Thyroid gland (tissue), 4 donors: Measurements from ENCODE around the gene TM2D3. TPM values are rescaled to one million over a fixed set of nuclear protein-coding genes. Genes with fewer than 3 reads are reported as not detected.
"Not testable (repeated sequence)": the region's sequence is repeated elsewhere in the genome, so short reads cannot be mapped to it uniquely, and the experiment has no call there.

Experiments used
- DNase-seq, 2 donors: peaks; one replicate each; pipeline ENCODE4 v3.0.0-alpha.2; 2019
- H3K27ac ChIP-seq, 3 donors: fragments of 200-600 bp; sonication (generic); 1 replicate in 2 of 3; 2 replicates in 1 of 3; pipeline ENCODE4 v1.5.1; 2016 to 2019; ENCODE audit warnings: mild to moderate bottlenecking in 1 of 3, moderate library complexity in 1 of 3
- H3K27me3 ChIP-seq: fragments of 200-600 bp; sonication (generic); one replicate; pipeline ENCODE4 v1.5.1; 2019
- H3K36me3 ChIP-seq, 2 donors: fragments of 200-600 bp; sonication (generic); one replicate each; pipeline ENCODE4 v1.5.1; 2016 to 2019
- H3K4me1 ChIP-seq, 2 donors: fragments of 200-600 bp; sonication (generic); one replicate each; pipeline ENCODE4 v1.5.1; 2017 to 2019
- H3K4me3 ChIP-seq, 3 donors: fragments of 200-600 bp; sonication (generic); replicated peaks in 1 of 3; 1 replicate in 2 of 3; 2 replicates in 1 of 3; pipeline ENCODE4 v1.5.1; 2016; ENCODE audit warnings: mild to moderate bottlenecking in 1 of 3
- H3K9me3 ChIP-seq: fragments of 200-600 bp; sonication (generic); one replicate; pipeline ENCODE4 v1.5.1; 2017
- CTCF ChIP-seq, 6 experiments: fragments of 200-600 bp in 3 of 6; fragments of 450-650 bp in 3 of 6; sonication (generic) in 3 of 6; IDR thresholded peaks; one replicate each; pipeline ENCODE4 v1.5.1; 2016 to 2019; ENCODE audit warnings: antibody characterized with exemption in 6 of 6, mild to moderate bottlenecking in 2 of 6, inconsistent platforms in 1 of 6, moderate library complexity in 1 of 6
- POLR2A ChIP-seq, 2 donors: fragments of 450-650 bp; IDR thresholded peaks; one replicate each; pipeline ENCODE4 v1.6.1; 2017; ENCODE audit warnings: antibody characterized with exemption in 2 of 2, mild to moderate bottlenecking in 2 of 2, moderate library complexity in 1 of 2
- WGBS, 2 donors: methylation state at CpG; one replicate each; pipeline ENCODE4 v1.1.5; 2017; 5-methylcytosine and 5-hydroxymethylcytosine counted together
- intact Hi-C: fragments of 100-400 bp; cut with DNase I; formaldehyde crosslinking; loops from one replicate; pipeline ENCODE4 v1.15.1; 2023
- total RNA-seq, 4 donors: library from RNA; depleted of rRNA; stranded (reverse); fragments of >200 nt; gene quantifications; one replicate each; pipeline ENCODE4 v1.2.3, GENCODE V29; 2016

Gene TM2D3
- total RNA-seq, 4 donors from 2014 or later = 54.8 to 92.5 (median 71.5) TPM

DNA sequence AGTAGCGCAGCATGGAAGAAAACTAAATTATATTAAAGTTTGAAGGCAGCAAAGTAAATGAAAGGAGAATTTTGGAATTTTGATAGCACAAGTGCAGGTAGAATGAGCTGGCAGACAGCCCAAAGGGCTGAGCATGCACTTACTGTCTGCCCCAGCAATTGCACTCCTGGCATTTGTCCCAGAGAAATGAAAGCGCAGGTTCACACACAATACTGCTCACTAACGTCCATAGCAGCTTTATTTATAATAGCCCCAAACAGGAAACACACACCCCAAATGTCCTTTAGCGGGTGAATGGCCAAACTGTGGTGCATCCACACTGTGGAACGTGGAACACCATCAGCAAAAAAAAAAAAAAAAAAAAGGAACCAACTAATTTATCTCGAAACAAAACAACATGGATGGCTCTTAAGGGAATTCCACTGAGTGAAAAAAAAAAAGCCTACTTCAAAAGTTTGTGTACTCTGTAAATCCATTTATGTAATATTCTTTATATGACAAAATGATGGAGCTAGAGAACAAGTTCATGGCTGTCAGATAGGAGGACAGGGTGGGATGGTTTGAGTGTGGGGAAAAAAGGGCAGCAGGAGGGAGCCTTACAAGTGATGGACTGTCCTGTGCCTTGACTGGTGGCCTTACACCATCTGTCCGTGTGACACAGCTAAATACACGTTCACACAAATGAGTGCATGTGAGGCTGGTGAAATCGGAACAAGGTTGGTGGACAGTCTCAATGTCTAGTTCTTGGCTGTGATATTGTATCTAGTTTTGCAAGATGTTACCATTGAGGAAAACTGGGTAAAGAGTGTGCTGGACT lies 6.0 kb upstream of the TM2D3 start:
- peak; percentile 93 to 94 for DNase-seq
- 24 to 36% methylated on average over 9 of the region's 9 CpGs for WGBS, 2 donors
- TF ChIP-seq POLR2A (IDR thresholded peaks at IDR 0.05) (peak in 1 of 2 donors; percentile 9), CTCF (IDR thresholded peaks at IDR 0.05) (no peak)
- peaks cover 15 to 17% of the 10 kb centered on the region in 2 donors for H3K4me1 ChIP-seq
- intact Hi-C loops = no loop called here
- H3K36me3 ChIP-seq = no peaks in the 10 kb centered on the region
- H3K4me3 ChIP-seq = no peak overlapping the region
- peak overlapping the region; percentile 57 to 69 (median 61) for H3K27ac ChIP-seq
- H3K9me3 ChIP-seq = no peaks in the 10 kb centered on the region
- H3K27me3 ChIP-seq = no peaks in the 10 kb centered on the region

GRCh38 chr15:101657171-101657570 lies 5.0 kb upstream of the TM2D3 start:
- no peak for TF ChIP-seq POLR2A (IDR thresholded peaks at IDR 0.05)
- TF ChIP-seq CTCF (IDR thresholded peaks at IDR 0.05) = no peak
- no peak overlapping the region for H3K4me3 ChIP-seq
- intact Hi-C loops = no loop called here
- H3K27ac ChIP-seq = peak overlapping the region; percentile 57 to 69 (median 61)
- peaks cover 18 to 21% of the 10 kb centered on the region in 2 donors for H3K4me1 ChIP-seq
- no peaks in the 10 kb centered on the region for H3K27me3 ChIP-seq
- peak in 1 of 2 donors; percentile 41 for DNase-seq
- WGBS, 2 donors = 60% methylated on average over 10 of the region's 10 CpGs
- H3K36me3 ChIP-seq = no peaks in the 10 kb centered on the region
- H3K9me3 ChIP-seq = no peaks in the 10 kb centered on the region

- H3K36me3 ChIP-seq, H3K27me3 ChIP-seq, H3K4me3 ChIP-seq, DNase-seq, intact Hi-C loops, H3K9me3 ChIP-seq, H3K27ac ChIP-seq: not testable (repeated sequence)
- peaks cover 30 to 36% of the 10 kb centered on the region in 2 donors for H3K4me1 ChIP-seq
- 95 to 99% methylated on average over 8 to 9 of the region's 10 CpGs for WGBS, 2 donors
These were observed 2.6 kb upstream of the TM2D3 start for GRCh38 chr15:101654624-101655337.

- WGBS, 2 donors = 80 to 91% methylated on average over 8 of the region's 8 CpGs
- peaks cover 30 to 36% of the 10 kb centered on the region in 2 donors for H3K4me1 ChIP-seq
- no peaks in the 10 kb centered on the region for H3K9me3 ChIP-seq
- no peak for DNase-seq
- H3K36me3 ChIP-seq = no peaks in the 10 kb centered on the region
- TF ChIP-seq POLR2A (IDR thresholded peaks at IDR 0.05) (no peak), CTCF (IDR thresholded peaks at IDR 0.05) (no peak)
- H3K27ac ChIP-seq = no peak overlapping the region
- H3K4me3 ChIP-seq = no peak overlapping the region
- intact Hi-C loops = no loop called here
- no peaks in the 10 kb centered on the region for H3K27me3 ChIP-seq
These were observed 2.0 kb upstream of the TM2D3 start for GRCh38 chr15:101654171-101654570.

DNA sequence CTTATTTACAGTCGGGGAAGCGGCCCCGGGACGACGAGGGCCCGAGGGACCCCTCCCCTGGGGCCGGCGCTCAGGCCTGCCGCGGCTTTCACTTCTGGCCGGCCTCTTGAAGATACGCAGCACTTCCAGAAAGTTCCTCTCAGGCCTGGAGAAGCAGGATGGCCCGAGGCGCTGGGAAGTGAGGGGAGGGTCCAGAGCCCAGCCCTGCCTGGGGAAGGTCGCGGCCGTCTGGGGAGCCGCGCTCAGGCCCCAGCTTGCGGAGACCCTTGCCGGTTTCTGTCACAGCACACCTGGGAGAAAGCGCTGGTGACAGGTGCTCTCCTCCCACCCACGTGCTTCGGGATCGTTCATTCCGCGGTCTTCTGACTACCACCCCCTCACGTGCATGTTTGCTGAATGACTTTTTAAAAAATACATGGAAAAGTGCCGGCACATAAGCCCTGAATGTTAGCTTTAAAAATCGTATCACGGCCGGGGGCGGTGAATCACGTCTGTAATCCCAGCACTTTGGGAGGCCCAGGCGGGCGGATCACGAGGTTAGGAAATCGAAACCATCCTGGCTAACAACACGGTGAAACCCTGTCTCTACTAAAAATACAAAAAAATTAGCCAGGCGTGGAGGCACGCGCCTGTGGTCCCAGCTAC lies 727 bp upstream of the TM2D3 start:
- Histone ChIP-seq H3K9me3 (no peaks in the 10 kb centered on the region), H3K36me3 (peaks cover 0 to 6% of the 10 kb centered on the region in 2 donors), H3K4me3 (peak overlapping the region; percentile 72 to 93 (median 92)), H3K27ac (peak overlapping the region; percentile 89 to 98 (median 96)), H3K4me1 (peaks cover 23 to 31% of the 10 kb centered on the region in 2 donors), H3K27me3 (no peaks in the 10 kb centered on the region)
- intact Hi-C loops = no loop called here
- peak; percentile 19 to 22 for DNase-seq
- WGBS, 2 donors = 34 to 56% methylated on average over 25 to 35 of the region's 42 CpGs
- TF ChIP-seq POLR2A (IDR thresholded peaks at IDR 0.05) = no peak
- no peak for TF ChIP-seq CTCF (IDR thresholded peaks at IDR 0.05)
